K562 (cell line): Measurements from ENCODE around the gene ADRB1. TPM values are rescaled to one million over a fixed set of nuclear protein-coding genes. Genes with fewer than 3 reads are reported as not detected.
A peak's percentile ranks its signal among the peaks of the same experiment; 100 is the strongest.

Experiments
- BHLHE40 ChIP-seq: IDR thresholded peaks from 2 replicates; pipeline ENCODE4 v1.6.1; 2011; ENCODE audit warnings: low read length, improper control_type of control experiment
- CBX8 ChIP-seq: fragments of 200-600 bp; sonication (generic); IDR thresholded peaks from 2 replicates; pipeline ENCODE4 v1.6.1; 2012; ENCODE audit warnings: borderline replicate concordance, mixed run types, low read depth, mild to moderate bottlenecking, moderate library complexity, mixed read lengths, low read length, control low read depth, inconsistent platforms; ENCODE audit not compliant: poor library complexity, severe bottlenecking; ENCODE audit errors: extremely low read depth
- HDAC8 ChIP-seq: fragments of 450-650 bp; IDR thresholded peaks from 2 replicates; pipeline ENCODE4 v1.6.1; 2016; ENCODE audit warnings: mild to moderate bottlenecking, missing genetic modification characterization, moderate library complexity, missing compliant biosample characterization
- MEIS2 ChIP-seq: fragments of 450-650 bp; IDR thresholded peaks from 2 replicates; pipeline ENCODE4 v1.6.1; 2014; ENCODE audit warnings: mild to moderate bottlenecking; ENCODE audit not compliant: partially characterized antibody
- MGA ChIP-seq: fragments of 450-650 bp; IDR thresholded peaks from 2 replicates; pipeline ENCODE4 v1.6.1; 2016; ENCODE audit warnings: mild to moderate bottlenecking, moderate library complexity
- MIER1 ChIP-seq: fragments of 450-650 bp; IDR thresholded peaks from 2 replicates; pipeline ENCODE4 v1.6.1; 2016; ENCODE audit warnings: antibody characterized with exemption, mild to moderate bottlenecking, low read depth
- RNF2 ChIP-seq: sonication (generic); IDR thresholded peaks from 2 replicates; pipeline ENCODE4 v1.6.1; 2016
- VEZF1 ChIP-seq: fragments of 200-800 bp; sonication (Bioruptor generic); IDR thresholded peaks from 2 replicates; pipeline ENCODE4 v1.6.1; 2017; ENCODE audit warnings: missing genetic modification characterization, missing compliant biosample characterization
- polyA plus RNA-seq, 8 experiments: library from polyadenylated mRNA; depleted of rRNA in 4 of 8; stranded (reverse) in 5 of 8; unstranded in 3 of 8; fragments of >200 nt; fragmentation: Nextera tagmentation in 2 of 8; fragmentation: Illumina TruSeq in 1 of 8; extraction: Ambion mirVana in 2 of 8; extraction: Trizol in 1 of 8; gene quantifications; 2 replicates each; pipeline versions ENCODE4 v1.2.1 to v1.2.3, GENCODE V29; 2011 to 2014; ENCODE audit warnings: inconsistent platforms in 1 of 8, missing spikeins in 1 of 8
- total RNA-seq, 7 experiments: library from RNA; depleted of rRNA in 6 of 7; stranded (reverse); fragments of >200 nt in 6 of 7; fragmentation: Illumina TruSeq in 2 of 7; extraction: Trizol in 2 of 7; gene quantifications; 2 replicates each; pipeline versions ENCODE4 v1.2.1 to v1.2.3, GENCODE V29; 2011 to 2021; ENCODE audit warnings: low replicate concordance in 1 of 7

Gene ADRB1
- total and polyA plus RNA-seq, 9 of the 15 experiments (the other 6 are each of a cell fraction or from before 2014, with no cell fraction given): 0.07 to 0.11 (median 0.09) TPM; not detected in 6

DNA sequence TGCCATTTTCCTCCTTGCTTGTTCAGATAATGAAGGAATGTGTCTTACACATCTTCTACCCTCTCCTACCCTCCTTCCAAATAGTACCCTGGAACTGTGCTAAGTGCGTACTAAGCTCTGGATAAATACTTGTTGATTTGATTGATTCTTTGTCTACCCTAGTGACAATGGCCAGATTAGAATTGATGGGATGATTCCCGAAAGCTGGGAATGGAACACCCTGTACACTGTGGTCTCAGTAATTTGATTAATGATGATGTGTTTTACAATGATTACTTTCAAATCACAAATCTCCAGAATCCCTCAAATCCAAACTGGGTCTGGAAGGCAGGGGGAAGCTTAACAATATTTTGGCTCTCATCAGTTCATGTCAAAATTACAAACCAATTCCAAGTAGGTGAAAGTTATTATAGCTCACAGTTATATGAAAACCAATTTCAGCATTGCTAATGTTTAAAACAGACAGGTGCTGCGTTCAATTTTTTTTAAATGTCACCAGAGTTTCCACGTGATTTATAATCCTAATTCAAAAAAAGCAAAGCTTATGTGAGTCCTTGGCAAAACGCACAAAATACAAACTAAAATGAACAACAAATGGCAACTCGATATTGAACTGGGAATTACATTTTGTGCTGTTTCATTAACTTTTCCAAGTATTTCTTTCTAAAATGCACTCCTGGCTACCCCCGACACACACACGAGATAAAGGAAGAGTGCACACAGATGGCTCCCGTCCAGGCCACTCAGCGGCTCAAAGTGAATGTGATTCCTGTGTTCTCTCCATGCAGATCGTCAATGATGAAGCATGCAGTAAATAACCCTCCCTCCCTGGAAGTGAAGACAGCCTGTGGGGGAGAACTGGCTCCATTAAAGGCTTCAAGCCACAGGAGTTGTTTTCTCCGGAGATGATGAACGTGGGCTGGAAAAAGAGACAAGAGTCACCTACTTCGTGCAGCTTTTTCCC lies 21.7 kb upstream of the ADRB1 start (continued):
- peak; percentile 19; the same call in 1 of the 2 replicates for TF ChIP-seq MGA
- TF ChIP-seq VEZF1: peak; percentile 20; the same call in 1 of the 2 replicates
- TF ChIP-seq HDAC8 (tag): no peak
- peak; percentile 64 for TF ChIP-seq MEIS2
- TF ChIP-seq BHLHE40: no peak
- TF ChIP-seq CBX8: peak; percentile 74
- no peak for TF ChIP-seq MIER1
- peak; percentile 47; the same call in 1 of the 2 replicates for TF ChIP-seq RNF2
